Measurements from ENCODE around the gene FXYD6. TPM values are rescaled to one million over a fixed set of nuclear protein-coding genes. Genes with fewer than 3 reads are reported as not detected.

Gene FXYD6
- total RNA-seq, 1 donor from 2014 or later: 0.99 TPM

GRCh38 chr11:117914398-117914761 is 37.9 kb upstream of the FXYD6 start:
- no peaks in the 10 kb centered on the region for H3K4me1 Mint-ChIP-seq (ENCODE audit: unreplicated experiment)
- no peak for DNase-seq (ENCODE audit: extremely low spot score, unreplicated experiment)
- H3K9me3 Mint-ChIP-seq (ENCODE audit: unreplicated experiment): no peaks in the 10 kb centered on the region

GRCh38 chr11:117913736-117914397 is 37.4 kb upstream of the FXYD6 start:
- Mint-ChIP-seq H3K27ac (ENCODE audit: unreplicated experiment) (no peak overlapping the region), H3K27me3 (ENCODE audit: unreplicated experiment) (peaks cover 40% of the 10 kb centered on the region), H3K36me3 (ENCODE audit: unreplicated experiment) (no peaks in the 10 kb centered on the region), H3K9me3 (ENCODE audit: unreplicated experiment) (no peaks in the 10 kb centered on the region), H3K4me3 (ENCODE audit: unreplicated experiment) (no peak overlapping the region), H3K4me1 (ENCODE audit: unreplicated experiment) (no peaks in the 10 kb centered on the region)
- DNase-seq (ENCODE audit: extremely low spot score, unreplicated experiment): no peak
- TF ChIP-seq CTCF (IDR thresholded peaks at IDR 0.05): no peak

More at GRCh38 chr11:117914398-117914761, 37.9 kb upstream of the FXYD6 start:
- H3K27me3 Mint-ChIP-seq (ENCODE audit: unreplicated experiment): peaks cover 40% of the 10 kb centered on the region
- no peaks in the 10 kb centered on the region for H3K36me3 Mint-ChIP-seq (ENCODE audit: unreplicated experiment)
- TF ChIP-seq CTCF (IDR thresholded peaks at IDR 0.05): no peak
- no peak overlapping the region for H3K27ac Mint-ChIP-seq (ENCODE audit: unreplicated experiment)
- H3K4me3 Mint-ChIP-seq (ENCODE audit: unreplicated experiment): no peak overlapping the region

GRCh38 chr11:117912497-117912896 is 36.0 kb upstream of the FXYD6 start:
- no peak for DNase-seq (ENCODE audit: extremely low spot score, unreplicated experiment)
- Mint-ChIP-seq H3K36me3 (ENCODE audit: unreplicated experiment) (no peaks in the 10 kb centered on the region), H3K27me3 (ENCODE audit: unreplicated experiment) (peaks cover 40% of the 10 kb centered on the region), H3K9me3 (ENCODE audit: unreplicated experiment) (no peaks in the 10 kb centered on the region), H3K27ac (ENCODE audit: unreplicated experiment) (no peak overlapping the region), H3K4me1 (ENCODE audit: unreplicated experiment) (peaks cover 4% of the 10 kb centered on the region), H3K4me3 (ENCODE audit: unreplicated experiment) (no peak overlapping the region)
- TF ChIP-seq CTCF (IDR thresholded peaks at IDR 0.05): no peak

GRCh38 chr11:117911694-117912093 is 35.2 kb upstream of the FXYD6 start:
- TF ChIP-seq CTCF (IDR thresholded peaks at IDR 0.05): no peak
- DNase-seq (ENCODE audit: extremely low spot score, unreplicated experiment): no peak
- H3K9me3 Mint-ChIP-seq (ENCODE audit: unreplicated experiment): no peaks in the 10 kb centered on the region
- H3K4me3 Mint-ChIP-seq (ENCODE audit: unreplicated experiment): no peak overlapping the region
- no peaks in the 10 kb centered on the region for H3K36me3 Mint-ChIP-seq (ENCODE audit: unreplicated experiment)
- peaks cover 6% of the 10 kb centered on the region for H3K4me1 Mint-ChIP-seq (ENCODE audit: unreplicated experiment)
- H3K27ac Mint-ChIP-seq (ENCODE audit: unreplicated experiment): no peak overlapping the region
- peaks cover 40% of the 10 kb centered on the region for H3K27me3 Mint-ChIP-seq (ENCODE audit: unreplicated experiment)

- Mint-ChIP-seq H3K4me1 (ENCODE audit: unreplicated experiment) (peaks cover 6% of the 10 kb centered on the region), H3K27me3 (ENCODE audit: unreplicated experiment) (peaks cover 34% of the 10 kb centered on the region), H3K36me3 (ENCODE audit: unreplicated experiment) (no peaks in the 10 kb centered on the region), H3K9me3 (ENCODE audit: unreplicated experiment) (no peaks in the 10 kb centered on the region), H3K27ac (ENCODE audit: unreplicated experiment) (no peak overlapping the region), H3K4me3 (ENCODE audit: unreplicated experiment) (no peak overlapping the region)
- no peak for DNase-seq (ENCODE audit: extremely low spot score, unreplicated experiment)
- TF ChIP-seq CTCF (IDR thresholded peaks at IDR 0.05): no peak
Observed at GRCh38 chr11:117910941-117911655, 34.6 kb upstream of the FXYD6 start.
